HG02852 (cell line): ENCODE data around the gene PNLIPRP1.

Experiments used
- ATAC-seq: cut with Tn5 transposase; IDR thresholded peaks from one replicate; pipeline ENCODE4 v1.9.1; 2021; ENCODE audit warnings: mild to moderate bottlenecking, moderate library complexity; ENCODE audit not compliant: unreplicated experiment

The PNLIPRP1 gene

DNA sequence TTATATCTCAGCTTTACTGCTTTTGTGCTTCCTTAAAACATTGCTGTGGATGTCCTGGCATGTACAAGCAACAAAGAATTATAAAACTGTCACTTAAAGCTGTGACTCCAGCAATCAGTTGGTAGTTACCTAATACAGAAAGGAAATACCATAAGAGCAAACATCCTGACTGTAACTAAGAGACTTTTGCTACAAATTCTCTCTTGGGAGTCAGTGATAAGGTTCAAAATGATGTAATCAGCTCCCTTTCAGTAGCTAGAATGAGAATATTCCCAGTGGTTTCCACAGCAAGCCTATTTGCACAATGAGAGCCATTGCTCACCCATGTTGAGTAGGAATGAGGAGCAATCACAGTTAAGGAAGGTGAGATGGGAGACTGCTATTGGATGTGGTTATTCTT lies 7.6 kb downstream of the PNLIPRP1 start:
- ATAC-seq, result no peak

- ATAC-seq, result no peak
Observed at GRCh38 chr10:116599991-116600390, 9.2 kb downstream of the PNLIPRP1 start.

DNA sequence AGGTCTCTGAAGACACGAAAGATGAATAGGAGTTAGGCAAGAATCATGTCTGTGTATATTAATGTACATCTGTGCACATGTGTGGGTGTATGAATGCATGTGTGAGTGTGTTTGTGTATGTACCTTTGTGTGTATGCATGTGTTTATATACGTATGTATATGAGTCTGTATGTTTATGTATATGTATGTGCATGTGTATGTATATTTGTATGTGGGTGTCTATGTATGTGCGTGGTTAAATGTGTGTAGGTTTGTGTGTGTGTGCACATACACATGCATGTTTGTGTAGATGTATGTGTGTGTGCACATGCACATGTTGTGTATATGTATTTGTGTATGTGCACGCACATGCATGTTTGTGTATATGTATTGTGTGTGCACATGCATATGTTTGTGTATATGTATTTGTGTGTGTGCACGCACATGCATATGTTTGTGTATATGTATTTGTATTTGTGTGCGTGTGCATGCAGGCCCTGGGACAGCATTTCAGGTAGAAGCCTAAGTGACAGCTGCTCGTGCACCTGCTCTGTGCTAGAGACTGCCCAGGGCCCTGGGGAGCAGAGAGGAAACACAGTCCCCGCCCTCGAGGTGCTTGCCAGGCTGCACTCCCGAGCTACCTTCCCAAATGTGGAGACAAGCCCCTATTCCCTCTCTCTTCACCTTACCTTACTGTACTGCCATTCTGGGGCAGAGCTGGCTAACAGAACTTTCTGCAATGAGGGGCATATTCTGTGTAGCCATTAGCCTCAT lies 12.1 kb downstream of the PNLIPRP1 start:
- no peak for ATAC-seq

GRCh38 chr10:116606061-116606483 lies 15.3 kb downstream of the PNLIPRP1 start:
- no peak for ATAC-seq

GRCh38 chr10:116607336-116607735 lies 16.6 kb downstream of the PNLIPRP1 start:
- no peak for ATAC-seq

DNA sequence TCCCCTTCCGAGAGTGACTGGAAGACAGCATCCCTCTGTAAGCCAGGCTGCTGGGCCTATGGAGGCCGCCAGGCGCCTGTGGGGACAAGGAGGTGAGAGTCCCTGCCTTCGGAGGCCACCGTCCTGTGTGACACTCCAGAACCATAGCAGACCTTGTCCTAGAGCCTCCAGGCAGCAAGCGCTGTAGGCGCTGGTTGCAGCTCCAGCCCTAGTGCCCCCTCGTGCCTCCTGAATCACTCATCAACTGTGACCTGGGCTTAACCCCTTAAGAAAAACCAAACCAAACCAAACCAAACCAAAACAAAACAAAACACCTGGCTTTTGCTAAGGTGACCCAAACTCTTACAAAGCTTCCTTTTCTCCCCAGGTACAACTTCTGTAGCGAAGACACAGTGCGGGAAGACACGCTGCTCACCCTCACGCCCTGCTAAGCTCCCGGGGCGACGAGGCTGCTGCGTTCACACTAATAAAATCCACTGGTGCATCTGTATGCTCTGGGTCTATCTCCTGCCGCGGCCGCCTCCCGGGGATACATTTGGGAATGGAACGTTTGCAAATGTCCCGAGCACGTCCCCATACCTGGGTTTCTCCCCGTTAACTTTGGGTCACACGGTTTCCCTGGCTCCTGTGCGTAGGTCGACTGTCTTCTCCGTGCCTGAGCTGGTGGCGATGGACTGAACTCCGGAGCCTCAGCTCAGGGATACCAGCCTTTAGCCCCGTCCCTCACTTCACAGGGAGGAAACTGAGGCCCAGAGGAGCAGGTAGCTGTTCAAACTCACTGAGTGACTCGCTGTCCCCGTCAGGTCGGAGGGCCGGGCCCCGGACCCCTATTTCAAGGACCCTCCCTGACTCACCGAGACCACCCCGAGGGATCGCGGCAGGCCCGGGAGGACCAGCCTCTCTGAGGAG lies 18.2 kb downstream of the PNLIPRP1 start:
- no peak for ATAC-seq

DNA sequence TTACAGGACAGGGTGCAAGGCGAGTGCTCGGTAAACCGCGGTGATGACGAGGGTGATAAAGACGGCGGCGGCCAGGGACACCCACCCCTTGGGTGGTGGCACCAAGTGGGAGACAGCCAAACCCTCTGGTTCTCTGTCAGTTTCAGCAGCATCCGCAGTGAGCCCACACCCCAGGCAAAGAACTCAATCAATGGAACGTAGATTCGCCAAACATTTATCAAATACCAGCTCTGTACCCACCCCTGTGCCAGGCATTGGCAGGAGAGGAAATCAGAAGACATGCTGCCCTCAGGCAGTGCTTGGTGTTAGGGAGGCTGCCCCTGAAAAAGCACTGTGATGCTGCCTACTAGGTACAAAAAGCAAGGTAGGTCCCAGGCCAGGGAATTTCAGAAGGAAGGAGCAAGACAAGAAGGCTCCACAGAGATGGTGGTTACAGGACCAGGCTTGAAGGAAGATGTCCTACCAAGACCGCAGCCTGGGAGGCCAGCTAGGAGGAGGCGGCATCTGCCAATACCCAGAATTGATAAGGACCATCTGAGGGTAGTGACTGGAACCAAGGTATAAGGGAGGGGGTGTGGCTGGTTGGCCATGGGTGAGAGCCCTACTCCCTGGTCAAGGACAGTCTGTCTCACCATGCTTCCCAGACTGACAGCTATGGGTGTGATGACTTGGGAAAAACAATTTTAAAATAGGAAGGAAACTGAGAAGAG lies 19.8 kb downstream of the PNLIPRP1 start:
- ATAC-seq, result no peak

- no peak for ATAC-seq
Observed at GRCh38 chr10:116611153-116611545, 20.4 kb downstream of the PNLIPRP1 start.

DNA sequence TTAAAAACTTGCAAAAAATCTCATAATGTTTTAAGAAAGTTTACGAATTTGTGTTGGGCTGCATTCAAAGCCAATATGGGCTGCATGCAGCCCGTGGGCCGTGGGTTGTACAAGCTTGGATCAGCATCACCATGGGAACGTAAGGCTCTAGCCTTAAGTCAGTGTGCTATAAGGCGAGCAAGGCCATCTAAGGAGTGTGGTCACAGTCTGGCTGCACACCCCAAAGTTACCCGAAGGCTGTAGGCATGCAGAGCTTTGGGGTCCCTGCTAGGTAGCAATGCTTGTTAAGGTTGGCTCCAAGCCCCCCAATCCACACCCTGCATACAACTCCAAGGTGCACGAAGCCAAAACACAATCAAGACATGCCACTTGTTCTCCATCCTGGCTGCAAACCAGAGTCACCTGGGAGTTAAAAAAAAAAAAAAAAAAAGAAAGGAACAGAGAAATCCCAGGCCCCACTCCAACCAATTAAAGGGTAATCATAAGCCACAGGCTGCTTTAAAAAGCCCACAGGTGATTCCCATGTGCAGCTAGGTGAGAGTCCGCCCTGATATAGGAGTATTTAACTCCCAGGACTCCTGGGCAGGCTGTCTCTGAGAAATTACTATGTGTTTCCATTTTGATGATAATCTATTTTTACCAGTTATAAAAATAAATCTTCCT lies 21.5 kb downstream of the PNLIPRP1 start:
- no peak for ATAC-seq

DNA sequence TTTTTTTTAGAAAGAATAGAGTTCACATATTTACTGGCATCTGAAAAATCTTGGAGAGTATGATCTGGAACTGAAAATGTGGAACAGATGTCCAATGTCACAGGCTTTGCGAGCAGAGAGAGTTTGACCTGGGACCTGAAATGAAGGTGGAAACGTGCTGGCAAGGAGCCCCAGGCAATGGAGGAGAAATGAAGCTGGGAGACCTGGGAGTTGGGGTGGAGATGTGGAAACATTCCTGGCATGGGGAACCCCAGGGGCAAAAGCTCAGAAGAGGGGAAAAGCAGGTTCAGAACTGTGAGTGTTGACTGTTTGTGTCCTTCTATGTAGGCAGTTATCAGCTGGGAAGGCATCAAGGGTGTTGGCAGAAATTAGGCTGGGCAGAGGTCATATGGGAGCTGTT lies 22.7 kb downstream of the PNLIPRP1 start:
- ATAC-seq, result no peak

GRCh38 chr10:116614796-116615195 lies 24.0 kb downstream of the PNLIPRP1 start:
- ATAC-seq, result no peak

DNA sequence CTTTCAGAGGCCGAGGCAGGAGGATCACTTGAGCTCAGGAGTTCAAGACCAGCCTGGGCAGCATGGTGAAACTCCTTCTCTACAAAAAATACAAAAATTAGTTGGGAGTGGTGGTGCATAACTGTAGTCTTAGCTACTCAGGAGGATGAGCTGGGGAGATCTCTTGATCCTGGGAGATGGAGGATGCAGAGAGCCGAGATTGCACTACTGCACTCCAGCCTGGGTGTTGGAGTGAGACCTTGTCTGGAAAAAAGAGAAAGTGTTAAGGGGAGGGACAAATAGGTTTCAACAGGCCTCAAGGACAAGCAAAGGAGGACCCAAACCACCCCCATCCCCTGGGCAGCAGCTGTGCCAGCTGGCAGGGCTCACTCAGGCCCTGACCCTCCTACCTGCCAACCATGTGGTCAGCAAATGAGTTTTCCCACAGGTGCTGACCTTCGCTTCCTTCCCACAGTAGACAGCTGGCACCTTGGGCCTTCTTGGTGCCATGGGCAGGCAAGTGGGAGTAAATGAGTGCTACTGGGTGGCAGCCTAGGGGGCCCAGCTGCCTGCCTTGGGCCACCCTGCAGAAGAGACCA lies 24.5 kb downstream of the PNLIPRP1 start:
- no peak for ATAC-seq

DNA sequence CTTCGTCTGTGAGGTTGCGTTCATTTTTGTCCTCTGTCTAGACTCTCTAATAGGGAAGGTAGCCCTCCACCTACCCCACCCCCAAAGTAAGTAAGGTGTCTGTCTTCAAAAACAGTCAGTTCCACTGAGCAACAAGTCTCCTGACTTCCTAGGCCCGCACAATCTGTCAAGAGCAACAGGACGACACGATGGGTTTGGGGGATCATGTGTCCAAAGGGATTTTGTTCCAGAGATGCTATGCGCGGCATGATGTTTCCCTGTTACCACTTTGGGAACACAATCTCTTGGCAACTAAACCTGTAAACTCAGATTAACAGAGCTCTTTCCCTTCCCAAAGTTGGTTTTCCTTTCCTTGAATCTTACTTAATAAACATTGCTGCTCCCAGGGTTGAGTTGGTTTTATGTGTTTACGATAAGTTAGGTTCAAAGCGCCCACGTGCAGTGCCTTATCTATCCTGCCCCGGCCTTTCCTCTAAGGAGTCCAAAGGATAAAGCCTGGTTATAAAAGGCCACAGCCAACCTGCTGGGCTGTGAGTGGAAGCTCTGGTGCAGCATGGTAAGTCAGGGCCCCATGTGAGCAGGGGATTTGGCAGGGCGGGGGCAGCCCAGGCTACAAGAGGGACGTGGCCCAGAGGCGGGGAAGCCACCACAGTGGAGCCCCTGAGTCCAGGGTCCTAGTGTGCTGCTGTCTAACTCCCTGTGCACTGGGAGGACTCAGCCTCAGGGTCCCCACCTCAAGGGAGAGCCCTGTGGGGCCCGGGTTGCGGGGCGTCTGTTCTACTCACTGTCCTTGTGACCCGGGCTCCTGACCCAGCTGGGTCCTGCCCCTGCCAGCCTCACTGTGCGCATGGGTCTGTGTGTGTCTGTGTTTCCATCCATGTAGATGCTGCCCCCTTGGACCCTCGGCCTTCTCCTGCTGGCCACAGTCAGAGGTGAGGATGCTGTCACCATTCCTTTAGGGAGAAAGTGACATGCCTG lies 30.0 kb downstream of the PNLIPRP1 start, which contains the start of gene PNLIPRP2:
PNLIPRP2 (plus strand) TSS at position 531 of the 978 bp plus-strand sequence.
- ATAC-seq, result no peak

DNA sequence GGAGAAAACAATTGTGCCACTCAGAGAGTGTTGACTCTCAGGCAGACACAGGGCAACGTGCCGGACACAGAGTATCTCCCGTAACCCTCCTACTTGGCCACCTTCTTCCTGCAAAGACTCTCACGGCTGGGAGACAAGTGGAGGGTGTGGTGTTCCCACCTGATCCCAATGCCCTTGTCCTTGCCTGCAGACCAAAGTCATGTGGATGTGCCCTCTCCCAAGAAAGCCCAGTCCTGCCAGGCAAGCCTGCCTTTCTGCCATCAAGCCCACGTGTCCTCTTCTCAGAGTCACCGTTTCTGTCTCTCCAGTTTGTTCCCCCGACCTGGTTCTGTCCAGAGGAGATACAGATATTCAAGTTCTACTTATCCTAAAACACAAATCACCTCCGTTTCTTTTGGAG lies 30.7 kb downstream of the PNLIPRP1 start:
- ATAC-seq, result no peak

DNA sequence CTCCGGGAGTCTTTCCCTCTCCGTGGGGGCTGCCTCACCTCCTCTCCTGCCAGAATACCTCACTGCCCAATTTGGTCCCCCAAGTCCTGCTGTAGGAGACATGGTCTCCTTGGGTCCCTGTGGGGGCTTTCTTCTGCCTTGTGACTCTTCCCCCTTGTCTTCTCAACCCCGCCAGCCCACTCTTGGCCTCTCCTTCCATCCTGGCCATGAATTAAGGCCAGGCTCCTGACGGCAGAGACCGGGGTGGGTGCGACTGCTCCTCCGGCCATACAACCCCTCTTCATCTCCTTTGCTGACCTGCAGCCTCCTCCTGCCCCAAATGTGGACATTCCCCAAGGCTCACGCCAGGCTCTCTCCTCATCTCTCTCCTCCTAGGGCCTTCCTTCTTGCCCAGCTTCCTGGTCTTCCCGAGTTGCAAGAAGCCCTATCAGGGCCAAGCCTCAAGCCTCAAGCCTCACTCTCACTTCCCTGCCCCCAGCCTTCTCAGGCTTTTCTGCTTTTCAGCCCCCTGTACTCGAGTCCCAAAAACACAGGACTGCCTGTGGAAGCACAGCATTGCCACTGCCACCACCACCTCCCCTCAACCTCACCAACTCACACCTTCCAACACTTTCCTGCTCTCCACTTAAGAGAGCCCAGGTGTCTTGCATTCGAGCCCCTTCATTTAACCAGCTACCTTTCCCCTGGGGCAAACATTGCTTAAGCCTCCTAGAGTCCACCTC lies 31.3 kb downstream of the PNLIPRP1 start:
- no peak for ATAC-seq

- no peak for ATAC-seq
Observed at GRCh38 chr10:116625845-116626244, 35.1 kb downstream of the PNLIPRP1 start.

- ATAC-seq, result no peak
Observed at GRCh38 chr10:116626815-116627214, 36.1 kb downstream of the PNLIPRP1 start.

GRCh38 chr10:116627386-116627933 lies 36.7 kb downstream of the PNLIPRP1 start:
- ATAC-seq, result no peak
